TTC549 (cell line): Measurements from ENCODE around the gene BMPER.

Source experiments
- FAIRE-seq: peaks from 2 replicates; lab custom pipeline; 2012; peaks lifted over from hg19 to GRCh38; lab: Jason Lieb, UNC

BMPER gene

GRCh38 chr7:33923440-33924229 is 18.3 kb downstream of the BMPER start:
- no peak for FAIRE-seq

- no peak for FAIRE-seq
Observed at GRCh38 chr7:33926535-33926934, 21.2 kb downstream of the BMPER start.

- FAIRE-seq, result no peak
Observed at GRCh38 chr7:33928986-33929385, 23.6 kb downstream of the BMPER start.

GRCh38 chr7:33932221-33932620 is 26.9 kb downstream of the BMPER start:
- FAIRE-seq, result no peak

- peak; percentile 52 for FAIRE-seq
Observed at GRCh38 chr7:33932832-33933468, 27.6 kb downstream of the BMPER start.

- no peak for FAIRE-seq
Observed at GRCh38 chr7:33933611-33934281, 28.4 kb downstream of the BMPER start.

GRCh38 chr7:33934391-33934790 is 29.1 kb downstream of the BMPER start:
- FAIRE-seq, result no peak

GRCh38 chr7:33936503-33936902 is 31.2 kb downstream of the BMPER start:
- FAIRE-seq, result no peak

- FAIRE-seq, result no peak
Observed at GRCh38 chr7:33937871-33938270, 32.5 kb downstream of the BMPER start.

- no peak for FAIRE-seq
Observed at GRCh38 chr7:33939121-33939520, 33.8 kb downstream of the BMPER start.

- no peak for FAIRE-seq
Observed at GRCh38 chr7:33940503-33940902, 35.2 kb downstream of the BMPER start.

- no peak for FAIRE-seq
Observed at GRCh38 chr7:33941418-33941817, 36.1 kb downstream of the BMPER start.

GRCh38 chr7:33946094-33946699 is 40.9 kb downstream of the BMPER start:
- FAIRE-seq, result no peak

- no peak for FAIRE-seq
Observed at GRCh38 chr7:33950047-33950714, 44.8 kb downstream of the BMPER start.

GRCh38 chr7:33952824-33953223 is 47.5 kb downstream of the BMPER start:
- no peak for FAIRE-seq

- no peak for FAIRE-seq
Observed at GRCh38 chr7:33958104-33958503, 52.8 kb downstream of the BMPER start.

- no peak for FAIRE-seq
Observed at GRCh38 chr7:33959676-33960075, 54.3 kb downstream of the BMPER start.

- FAIRE-seq, result no peak
Observed at GRCh38 chr7:33961948-33962347, 56.6 kb downstream of the BMPER start.

GRCh38 chr7:33964417-33965182 is 59.3 kb downstream of the BMPER start:
- no peak for FAIRE-seq

GRCh38 chr7:33965183-33965744 is 59.9 kb downstream of the BMPER start:
- no peak for FAIRE-seq

- no peak for FAIRE-seq
Observed at GRCh38 chr7:33968591-33968990, 63.3 kb downstream of the BMPER start.
